Measurements from ENCODE around the gene SREBF2.

SREBF2 gene

DNA sequence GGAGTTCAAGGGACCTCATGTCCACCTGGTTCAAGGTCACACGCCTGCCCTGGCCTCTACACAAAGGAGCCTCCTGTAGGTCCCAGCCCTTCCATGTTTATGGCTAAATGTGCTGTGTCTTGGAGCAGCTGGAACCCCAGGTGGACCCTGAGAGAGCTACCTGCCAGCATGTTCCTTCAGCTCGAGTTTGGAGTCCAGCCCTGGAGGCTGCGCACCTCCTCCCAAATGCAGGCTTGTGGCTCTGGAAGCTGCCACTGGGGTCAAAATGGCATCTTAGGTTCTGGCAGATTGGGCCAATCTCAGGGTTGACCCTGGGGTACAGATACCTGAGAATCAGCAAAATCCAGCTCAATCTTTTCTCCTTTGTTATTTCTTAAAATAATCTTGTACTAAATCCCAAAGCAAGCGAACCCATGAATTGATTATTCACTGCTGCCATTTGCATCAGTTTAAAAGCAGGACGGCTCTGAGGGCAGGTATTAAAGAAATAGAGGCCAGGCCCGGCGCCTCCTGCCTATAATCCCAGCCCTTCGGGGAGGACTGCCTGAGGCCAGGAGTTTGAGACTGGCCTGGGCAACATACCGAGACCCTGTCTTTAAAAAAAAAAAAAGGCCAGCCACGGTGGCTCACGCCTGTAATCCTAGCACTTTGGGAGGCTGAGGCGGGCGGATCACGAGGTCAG, 90.8 kb downstream of the SREBF2 start:
- no peak overlapping the region for H3K4me3 ChIP-seq (ENCODE audit: low read depth, low read length)
- in situ Hi-C loops (cut with HindIII; ENCODE audit: low sequenced_read_pairs), result no loop called here
- DNase-seq (ENCODE audit: low read depth), result no peak
- TF ChIP-seq CTCF (IDR thresholded peaks at IDR 0.05; ENCODE audit: low read depth, low read length, missing control alignments), result no peak

DNA sequence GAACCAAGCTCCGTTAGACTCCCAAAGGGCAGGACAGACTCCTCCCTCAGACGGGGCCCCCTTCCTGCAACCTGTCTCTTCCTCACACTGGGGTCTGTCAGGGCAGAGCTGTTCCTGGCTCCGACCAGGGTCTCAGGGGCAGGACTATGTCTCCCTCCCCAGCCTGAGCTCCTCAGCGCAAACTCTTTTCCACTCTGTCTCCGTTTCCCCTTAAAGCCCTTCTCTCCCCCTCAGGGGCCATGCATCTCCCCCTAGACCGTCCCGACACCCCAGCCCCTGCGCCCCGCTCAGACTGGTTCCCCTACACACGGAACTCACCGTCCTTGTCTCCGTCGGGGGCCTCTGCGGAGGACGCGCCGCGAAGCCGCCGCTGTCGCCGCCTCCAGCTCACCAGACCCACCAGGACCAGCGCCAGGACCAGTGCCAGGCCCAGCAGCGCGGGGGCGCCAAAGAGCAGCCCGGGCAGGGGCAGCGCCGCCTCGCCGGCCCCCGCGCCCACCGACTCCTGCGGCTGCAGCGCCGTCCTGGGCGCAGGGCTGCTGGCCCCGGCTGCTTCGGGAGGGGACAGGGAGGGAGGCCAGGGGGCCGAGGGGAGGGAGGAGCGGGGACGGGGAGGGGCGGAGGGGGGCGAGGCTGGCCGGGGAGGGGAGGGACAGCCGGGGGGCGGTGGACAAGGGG, 93.0 kb downstream of the SREBF2 start:
- peak; percentile 59 for TF ChIP-seq CTCF (IDR thresholded peaks at IDR 0.05; ENCODE audit: low read depth, low read length, missing control alignments)
- in situ Hi-C loops (cut with HindIII; ENCODE audit: low sequenced_read_pairs), result no loop called here
- DNase-seq (ENCODE audit: low read depth), result no peak
- H3K4me3 ChIP-seq (ENCODE audit: low read depth, low read length), result peak overlapping the region; percentile 29

DNA sequence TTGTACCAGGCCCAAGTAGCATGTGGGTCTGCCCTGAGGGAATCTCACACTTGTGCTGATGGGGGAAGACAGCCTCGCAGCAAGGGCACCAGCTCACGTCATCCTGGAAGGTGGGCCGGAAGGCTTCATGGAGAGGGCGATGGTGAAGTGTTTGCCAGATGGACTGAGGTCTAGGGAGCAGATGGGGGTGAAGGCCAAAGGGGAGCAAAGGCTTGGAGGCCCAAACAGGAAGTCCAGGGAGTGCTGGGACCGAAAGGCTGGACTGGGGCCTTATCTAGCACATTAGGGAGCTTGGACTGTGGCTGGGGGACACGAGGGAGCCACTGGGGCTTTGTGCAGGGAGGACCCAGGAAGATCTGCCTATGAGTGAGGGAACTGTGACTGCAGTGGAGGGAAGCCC, 94.9 kb downstream of the SREBF2 start:
- in situ Hi-C loops (cut with HindIII; ENCODE audit: low sequenced_read_pairs), result no loop called here
- no peak overlapping the region for H3K4me3 ChIP-seq (ENCODE audit: low read depth, low read length)
- TF ChIP-seq CTCF (IDR thresholded peaks at IDR 0.05; ENCODE audit: low read depth, low read length, missing control alignments), result no peak
- DNase-seq (ENCODE audit: low read depth), result no peak

DNA sequence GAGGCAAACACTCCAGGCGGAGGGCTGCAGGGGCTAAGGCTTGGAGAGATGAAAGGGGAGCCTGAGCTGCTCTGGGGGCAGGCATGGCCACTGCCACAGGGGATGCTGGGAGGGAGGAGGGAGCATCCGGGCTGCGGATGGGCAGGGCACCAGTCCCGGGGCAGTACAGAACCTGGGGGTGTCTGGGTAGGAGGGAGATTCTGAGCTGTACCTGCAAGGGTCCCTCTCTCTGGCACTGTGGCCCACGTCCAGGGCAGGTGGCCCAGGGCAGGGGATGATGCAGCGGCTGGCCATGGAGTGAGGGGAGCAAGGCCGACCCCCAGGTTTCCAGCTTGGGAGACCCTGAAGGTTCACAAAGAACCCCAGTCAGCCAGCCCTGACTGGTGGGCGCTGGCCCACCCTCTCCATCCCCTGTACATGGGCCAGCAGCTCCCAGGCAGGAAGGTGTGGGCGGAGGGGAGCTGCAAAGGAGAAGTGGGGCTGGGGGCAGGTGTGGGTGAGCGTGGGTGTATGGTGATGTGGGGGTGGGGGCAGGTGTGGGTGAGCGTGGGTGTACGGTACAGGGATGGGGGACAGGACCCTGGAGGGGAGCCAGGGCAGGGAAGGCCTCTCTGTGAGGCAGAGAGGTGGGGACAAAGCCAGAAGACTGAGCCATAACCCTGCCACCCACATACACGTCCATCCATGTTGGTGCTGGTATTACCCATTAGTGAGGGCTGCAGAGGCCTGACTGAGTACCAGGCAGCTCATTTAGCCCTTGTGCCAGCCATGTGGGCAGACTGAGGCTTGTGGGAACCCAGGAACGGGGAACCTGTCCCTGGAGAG, 95.9 kb downstream of the SREBF2 start:
- DNase-seq (ENCODE audit: low read depth), result no peak
- H3K4me3 ChIP-seq (ENCODE audit: low read depth, low read length), result no peak overlapping the region
- TF ChIP-seq CTCF (IDR thresholded peaks at IDR 0.05; ENCODE audit: low read depth, low read length, missing control alignments), result no peak
- in situ Hi-C loops (cut with HindIII; ENCODE audit: low sequenced_read_pairs), result no loop called here

- no peak overlapping the region for H3K4me3 ChIP-seq (ENCODE audit: low read depth, low read length)
- in situ Hi-C loops (cut with HindIII; ENCODE audit: low sequenced_read_pairs), result no loop called here
- no peak for DNase-seq (ENCODE audit: low read depth)
- TF ChIP-seq CTCF (IDR thresholded peaks at IDR 0.05; ENCODE audit: low read depth, low read length, missing control alignments), result no peak
Observed at GRCh38 chr22:41929418-41929810, 96.5 kb downstream of the SREBF2 start.

- no peak for TF ChIP-seq CTCF (IDR thresholded peaks at IDR 0.05; ENCODE audit: low read depth, low read length, missing control alignments)
- no peak overlapping the region for H3K4me3 ChIP-seq (ENCODE audit: low read depth, low read length)
- in situ Hi-C loops (cut with HindIII; ENCODE audit: low sequenced_read_pairs), result loop anchor here (10.0 kb wide), 1 partner anchor 97 kb away; the partner anchor contains the start of gene SREBF2
- no peak for DNase-seq (ENCODE audit: low read depth)
Observed at GRCh38 chr22:41931701-41932269, 98.9 kb downstream of the SREBF2 start.
